ENCODE results near the gene ADCY4.
"Not testable (repeated sequence)": the region's sequence is repeated elsewhere in the genome, so short reads cannot be mapped to it uniquely, and the experiment has no call there.

The ADCY4 gene

DNA sequence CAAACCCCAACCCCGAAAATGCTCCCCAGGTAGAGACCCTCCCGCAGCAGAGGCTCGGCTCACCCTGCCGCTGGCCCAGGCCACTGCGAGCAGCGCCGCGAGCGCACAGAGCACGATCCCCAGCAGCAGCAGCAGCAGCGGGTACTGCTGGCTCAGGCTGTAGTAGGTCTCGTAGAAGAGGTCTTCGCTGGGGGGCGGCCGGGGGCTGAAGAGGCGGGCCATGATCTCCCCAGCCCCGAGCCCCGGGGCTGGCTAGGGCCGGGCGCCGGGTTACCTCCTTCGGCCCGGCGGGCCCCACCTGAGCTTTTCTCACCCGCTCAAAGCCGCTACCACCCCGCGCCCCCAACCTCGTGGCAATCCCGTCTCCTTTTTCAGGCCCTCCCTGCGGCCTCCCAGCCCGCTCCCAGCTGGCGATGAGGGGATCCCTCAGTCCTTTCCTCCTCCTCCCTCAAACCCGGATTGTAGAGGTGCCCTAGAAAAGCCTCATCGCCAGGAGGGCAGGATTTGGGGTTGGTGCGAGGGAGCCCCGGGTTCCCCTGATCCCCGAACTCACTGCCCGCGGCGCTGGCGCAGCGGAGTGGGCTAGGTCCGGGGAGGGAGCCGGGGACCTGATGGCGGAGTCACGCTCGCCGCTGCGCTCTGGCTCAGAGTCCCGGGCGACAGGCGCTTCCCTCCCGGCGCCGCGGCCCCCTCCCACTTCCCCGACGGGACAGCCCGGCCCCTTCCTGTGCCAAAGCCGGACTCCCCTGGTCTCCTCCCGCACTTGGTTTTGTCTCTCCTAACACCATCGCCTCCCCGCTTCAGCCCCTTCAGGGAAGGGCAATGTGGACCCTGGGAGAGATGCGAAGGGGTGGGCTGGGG is at the start of gene ADCY4:
TSS of gene ADCY4 (minus strand) at position 641 of the 861 bp plus-strand sequence. CDS start at position 222, 419 bp downstream.
- DNase-seq, result no peak

DNA sequence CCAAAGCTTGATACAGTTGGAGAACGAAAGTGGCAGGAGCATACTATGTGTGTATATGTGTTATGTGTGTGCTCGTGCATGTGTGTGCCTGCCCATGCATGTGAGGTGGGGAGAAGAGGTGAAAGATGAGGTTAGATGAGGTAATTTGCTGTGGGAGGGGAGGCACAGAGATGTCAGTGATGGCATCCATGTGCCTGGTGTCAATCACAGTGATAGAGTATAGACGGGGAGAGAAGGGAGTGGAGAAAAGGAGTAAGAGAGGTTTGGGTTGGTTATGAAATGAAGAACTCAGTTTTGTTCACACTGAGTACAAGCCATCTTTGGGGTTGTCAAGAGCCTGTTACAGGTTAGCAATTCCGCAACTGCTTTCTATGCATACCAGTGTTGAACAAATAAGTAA is 49.3 kb upstream of the ADCY4 start:
- no peak for DNase-seq

DNA sequence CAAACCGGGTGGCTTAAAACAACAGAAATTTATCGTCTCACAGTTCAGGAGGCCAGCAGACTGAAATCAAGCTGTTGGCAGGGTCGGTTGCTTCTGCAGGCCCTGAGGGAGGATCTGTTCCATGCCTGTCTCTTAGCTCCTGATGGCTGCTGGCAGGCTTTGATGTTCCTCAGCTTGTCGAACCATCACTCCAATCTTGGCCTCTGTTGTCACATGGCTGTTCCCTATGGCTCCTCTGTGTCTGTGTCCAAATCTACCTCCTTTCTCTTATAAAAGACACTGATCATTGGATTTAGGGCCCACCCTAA is 47.1 kb upstream of the ADCY4 start:
- no peak for DNase-seq

DNA sequence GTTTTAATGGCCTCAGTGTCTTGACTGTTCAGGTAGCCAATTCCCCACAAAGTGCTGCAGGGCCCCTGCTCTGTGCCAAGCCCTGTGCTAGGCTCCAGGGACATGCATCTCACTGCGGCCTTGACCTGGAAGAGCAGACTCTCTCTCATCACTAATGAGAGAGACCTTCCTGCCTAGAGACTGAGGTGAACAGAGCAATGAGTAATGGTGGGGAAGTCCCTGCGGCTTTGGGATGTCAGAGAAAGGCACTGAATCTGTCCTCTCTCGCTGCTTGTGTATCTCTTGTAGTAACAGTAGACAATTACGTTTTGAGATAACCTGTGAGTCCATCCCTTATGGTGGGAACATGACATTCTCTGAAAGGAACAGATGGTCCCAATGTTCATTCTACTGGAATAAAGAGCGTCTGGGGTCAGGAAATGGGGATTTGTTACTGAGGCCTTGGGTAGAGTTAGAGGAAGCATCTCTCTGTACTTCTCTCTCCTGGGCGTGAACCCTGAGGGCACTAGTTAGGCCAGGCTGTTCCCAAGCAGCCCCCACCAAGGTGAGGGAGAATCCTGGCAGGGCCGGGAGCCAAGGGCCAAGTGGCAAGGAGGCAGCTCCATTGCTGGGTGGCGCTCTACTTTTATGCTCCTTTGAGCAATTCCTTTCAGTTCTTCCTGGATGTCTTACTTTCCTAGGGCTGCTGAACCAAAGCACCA is 46.6 kb upstream of the ADCY4 start:
- DNase-seq, result no peak

DNA sequence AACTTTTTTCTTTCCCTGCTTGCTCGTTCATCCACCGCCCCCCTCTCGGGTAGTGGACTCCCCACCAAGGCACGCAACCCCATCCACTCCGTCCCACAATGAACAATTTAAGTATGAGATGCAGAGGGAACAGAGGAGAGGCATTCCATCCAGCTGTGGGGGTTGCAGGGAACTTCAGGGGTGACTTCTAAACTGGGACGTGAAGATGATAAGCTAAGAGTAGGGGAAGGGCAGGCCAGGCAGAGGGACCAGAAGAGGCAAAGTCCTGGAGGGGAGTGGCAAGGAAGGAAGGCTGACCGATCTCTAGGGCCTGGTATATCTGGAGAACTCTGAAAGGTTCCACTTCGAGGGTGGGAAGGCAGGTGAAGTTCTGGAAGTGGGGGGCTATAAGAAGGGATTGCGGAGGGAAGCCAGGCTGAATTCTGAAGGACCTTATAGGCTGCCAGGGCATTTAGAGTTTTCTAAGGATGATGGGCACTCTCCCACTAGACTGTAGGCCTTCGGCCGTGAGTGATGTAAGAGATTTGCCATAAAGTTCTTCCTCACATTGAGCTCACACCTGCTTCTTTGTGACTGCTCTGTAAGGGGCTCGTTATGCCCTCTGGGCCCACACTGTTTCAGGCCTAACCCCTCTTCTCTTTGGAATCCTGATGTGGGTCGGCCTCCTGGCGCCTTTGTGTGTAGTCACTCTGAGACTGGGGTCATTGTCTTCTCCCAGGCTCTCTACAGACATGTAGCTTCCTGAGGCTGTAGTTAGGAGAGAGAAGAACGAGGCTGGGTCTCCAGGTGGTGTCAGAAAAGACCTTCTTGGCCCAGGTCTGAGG is 45.2 kb upstream of the ADCY4 start:
- DNase-seq, result no peak

DNA sequence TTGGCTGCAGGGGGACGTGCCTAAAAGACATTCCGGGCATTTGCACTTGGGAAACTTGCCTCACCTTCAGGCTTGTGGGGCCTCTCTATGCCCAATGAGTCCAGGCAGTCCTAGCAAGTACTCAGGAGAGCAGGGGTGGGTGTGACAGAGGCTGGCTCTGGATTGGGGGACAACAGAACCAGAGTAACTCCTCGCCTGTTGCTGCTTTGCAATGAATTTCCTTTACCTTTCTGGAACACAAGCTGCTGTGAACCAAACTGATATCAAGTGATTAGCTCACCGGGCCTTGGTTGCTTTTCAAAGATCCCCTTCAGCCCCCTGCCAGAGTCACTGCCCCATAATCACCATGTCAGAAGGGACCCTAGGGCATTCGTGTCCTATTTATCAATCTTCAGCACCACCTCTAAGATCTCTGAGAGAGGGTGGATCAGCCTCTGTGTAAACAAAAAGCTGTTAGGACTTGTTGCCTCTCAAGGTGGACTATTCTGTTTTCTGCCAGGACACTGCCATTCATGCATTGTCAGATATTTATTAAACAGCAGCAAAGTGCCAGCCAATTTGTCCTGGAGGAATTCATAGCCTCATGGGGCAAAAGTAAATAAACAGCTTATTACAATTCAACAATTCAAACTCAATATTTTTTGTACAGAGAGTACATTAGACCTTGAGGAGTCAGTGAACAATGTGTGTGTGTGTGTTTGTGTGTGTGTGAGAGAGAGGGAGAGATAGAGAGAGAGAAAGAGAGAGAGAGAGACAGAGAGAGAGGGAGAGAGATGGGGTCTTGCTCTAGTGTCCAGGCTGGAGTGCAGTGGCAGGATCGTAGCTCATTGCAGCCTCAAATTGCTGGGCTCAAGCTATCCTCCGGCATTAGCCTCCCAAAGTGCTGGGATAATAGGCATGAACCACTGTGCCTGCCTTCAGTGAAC is 44.4 kb upstream of the ADCY4 start:
- DNase-seq, result no peak

DNA sequence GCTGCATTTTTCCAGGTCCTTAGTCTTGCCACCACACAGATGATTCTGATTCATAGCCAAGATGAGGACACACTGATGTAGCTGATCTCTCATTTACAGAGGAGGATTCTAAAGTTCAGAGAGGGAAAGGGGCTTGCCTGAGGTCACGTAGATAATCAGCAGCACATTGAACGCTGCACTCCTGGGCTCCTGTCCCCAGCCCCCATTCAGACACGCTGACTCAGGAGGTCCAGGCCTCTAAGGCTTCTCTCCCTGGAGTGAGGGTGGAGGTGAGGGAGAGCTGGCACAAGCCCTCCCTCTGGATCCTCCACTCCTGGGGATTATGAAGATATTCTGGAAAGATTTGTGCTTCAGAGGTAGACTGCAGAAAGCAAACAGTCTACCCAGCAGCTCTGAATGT is 43.5 kb upstream of the ADCY4 start:
- no peak for DNase-seq

DNA sequence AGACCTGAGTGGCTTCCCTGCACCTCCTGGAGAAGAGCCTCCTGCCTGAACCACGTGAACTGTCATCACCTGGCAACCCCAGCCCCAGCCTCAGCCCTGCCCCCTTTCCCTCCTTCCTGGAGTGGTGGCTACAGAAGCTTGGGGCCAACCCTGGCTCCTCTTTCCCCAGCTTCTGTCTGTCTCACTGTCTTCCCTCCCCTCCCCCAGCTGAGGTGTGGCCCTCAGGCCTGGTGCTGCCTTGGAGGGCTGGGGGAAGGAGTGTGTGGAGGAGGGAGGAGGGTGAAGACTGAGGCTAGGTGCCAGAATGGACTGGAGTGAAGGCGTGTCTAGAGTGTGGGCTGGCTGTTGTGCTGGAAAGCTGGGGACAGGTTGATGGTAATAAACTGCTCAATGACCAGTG is 42.8 kb upstream of the ADCY4 start:
- DNase-seq, result no peak

DNA sequence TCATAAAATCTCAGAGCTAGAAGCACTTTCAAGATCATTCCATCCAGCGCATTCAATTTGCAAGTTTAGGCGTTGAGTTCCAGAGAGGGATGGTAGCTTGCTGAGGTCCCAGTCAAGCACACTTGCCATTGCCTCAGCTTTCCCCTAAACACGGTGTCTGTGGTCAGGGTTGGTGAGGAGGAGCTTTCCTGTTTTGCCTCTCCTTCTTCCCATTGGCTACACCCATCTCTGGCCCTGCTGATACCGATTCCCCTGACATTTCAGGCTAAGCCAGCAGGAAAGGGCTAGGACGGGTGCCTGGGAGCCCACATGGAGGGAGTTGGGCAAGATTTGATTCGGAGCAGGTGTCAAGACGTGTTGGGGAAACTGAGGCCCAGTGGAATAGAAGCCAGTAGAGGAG is 42.3 kb upstream of the ADCY4 start:
- DNase-seq, result no peak

DNA sequence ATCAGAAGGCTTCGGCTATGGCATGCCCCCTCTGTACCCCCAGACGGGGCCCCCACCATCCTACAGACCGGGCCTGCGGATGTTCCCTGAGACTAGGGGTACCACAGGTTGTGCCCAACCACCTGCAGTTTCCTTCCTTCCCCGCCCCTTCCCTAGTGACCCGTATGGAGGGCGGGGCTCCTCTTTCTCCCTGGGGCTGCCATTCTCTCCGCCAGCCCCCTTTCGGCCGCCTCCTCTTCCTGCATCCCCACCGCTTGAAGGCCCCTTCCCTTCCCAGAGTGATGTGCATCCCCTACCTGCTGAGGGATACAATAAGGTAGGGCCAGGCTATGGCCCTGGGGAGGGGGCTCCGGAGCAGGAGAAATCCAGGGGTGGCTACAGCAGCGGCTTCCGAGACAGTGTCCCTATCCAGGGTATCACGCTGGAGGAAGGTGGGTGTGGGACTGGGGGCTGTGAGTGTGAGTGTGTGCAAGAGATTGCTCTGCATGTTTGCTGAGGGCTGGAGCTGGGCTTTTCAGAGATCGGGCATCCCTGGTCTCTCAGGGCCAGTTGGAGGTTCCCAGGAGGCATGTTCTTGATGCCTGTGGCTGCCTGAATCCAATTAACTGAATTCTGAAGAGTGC is 41.7 kb upstream of the ADCY4 start:
- no peak for DNase-seq

DNA sequence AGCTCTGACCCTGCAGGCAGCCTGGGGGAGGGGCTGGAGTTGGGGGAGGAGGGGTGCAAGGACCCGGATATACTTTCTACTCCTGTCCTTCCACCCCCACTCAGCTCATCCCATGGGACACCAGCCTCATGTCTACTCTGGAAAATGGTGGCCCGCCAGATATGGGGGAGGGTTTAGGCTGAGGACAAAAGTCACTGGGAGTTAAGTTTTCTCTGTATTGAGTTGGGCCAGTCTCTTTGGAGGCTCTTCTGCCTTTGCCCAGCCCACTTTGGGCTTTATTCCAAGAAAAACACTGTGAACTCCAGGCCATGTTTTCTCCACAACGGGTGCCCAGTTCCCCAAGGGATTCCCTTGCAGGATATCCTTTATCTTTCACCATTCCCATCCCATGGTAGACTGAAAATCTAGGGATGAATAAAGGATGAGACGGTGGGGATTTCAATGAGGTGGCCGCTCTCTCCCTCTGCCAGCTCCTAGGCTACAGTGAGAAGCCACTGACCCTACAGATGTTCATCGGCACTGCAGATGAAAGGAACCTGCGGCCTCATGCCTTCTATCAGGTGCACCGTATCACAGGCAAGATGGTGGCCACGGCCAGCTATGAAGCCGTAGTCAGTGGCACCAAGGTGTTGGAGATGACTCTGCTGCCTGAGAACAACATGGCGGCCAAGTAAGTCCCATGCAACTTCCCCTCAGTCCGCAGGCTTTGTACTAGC is 38.0 kb upstream of the ADCY4 start:
- no peak for DNase-seq

DNA sequence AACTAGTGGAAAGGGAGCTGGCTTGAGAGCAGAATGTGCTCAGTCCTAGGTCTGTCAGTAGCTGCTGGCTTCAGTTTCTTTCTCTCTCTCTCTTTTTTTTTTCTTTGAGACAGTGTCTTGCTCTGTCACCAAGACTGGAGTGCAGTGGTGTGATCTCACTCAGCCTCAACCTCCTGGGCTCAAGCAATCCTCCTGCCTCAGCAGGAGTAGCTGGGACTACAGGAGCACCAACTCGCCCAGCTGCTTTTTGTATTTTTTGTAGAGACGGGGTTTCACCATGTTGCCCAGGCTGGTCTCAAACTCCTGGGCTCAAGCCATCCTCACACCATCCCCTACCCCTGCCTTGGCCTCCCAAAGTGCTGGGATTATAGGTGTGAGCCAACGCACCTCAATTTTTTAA is 36.7 kb upstream of the ADCY4 start:
- DNase-seq, result not testable (repeated sequence)

DNA sequence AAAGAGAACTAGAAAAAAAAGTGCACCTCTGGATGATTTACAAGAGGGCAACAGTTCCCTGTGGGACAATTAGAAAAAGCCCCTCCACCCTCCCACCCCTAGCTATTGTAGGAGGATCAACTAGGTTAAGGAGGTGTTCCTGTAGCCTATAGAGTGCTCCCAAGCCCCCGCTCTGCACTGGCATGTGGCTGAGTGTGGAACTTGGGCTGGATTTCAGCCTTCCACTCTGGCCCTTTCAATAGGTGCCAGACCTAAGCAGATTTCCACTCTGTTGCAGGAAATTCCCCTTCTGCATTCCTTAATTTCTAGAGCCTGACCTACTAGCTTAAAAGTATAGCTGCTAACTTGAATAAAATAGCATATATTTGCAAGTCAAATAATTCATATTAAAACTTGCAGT is 35.9 kb upstream of the ADCY4 start:
- no peak for DNase-seq

DNA sequence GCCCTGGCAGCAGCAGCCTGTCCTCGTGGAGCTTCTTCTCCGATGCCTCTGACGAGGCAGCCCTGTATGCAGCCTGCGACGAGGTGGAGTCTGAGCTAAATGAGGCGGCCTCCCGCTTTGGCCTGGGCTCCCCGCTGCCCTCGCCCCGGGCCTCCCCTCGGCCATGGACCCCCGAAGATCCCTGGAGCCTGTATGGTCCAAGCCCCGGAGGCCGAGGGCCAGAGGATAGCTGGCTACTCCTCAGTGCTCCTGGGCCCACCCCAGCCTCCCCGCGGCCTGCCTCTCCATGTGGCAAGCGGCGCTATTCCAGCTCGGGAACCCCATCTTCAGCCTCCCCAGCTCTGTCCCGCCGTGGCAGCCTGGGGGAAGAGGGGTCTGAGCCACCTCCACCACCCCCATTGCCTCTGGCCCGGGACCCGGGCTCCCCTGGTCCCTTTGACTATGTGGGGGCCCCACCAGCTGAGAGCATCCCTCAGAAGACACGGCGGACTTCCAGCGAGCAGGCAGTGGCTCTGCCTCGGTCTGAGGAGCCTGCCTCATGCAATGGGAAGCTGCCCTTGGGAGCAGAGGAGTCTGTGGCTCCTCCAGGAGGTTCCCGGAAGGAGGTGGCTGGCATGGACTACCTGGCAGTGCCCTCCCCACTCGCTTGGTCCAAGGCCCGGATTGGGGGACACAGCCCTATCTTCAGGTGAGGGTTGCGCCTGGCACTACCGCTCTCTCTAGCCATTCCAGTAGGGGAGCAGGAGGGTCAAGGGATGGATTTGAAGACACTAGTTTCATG is 35.2 kb upstream of the ADCY4 start:
- no peak for DNase-seq

DNA sequence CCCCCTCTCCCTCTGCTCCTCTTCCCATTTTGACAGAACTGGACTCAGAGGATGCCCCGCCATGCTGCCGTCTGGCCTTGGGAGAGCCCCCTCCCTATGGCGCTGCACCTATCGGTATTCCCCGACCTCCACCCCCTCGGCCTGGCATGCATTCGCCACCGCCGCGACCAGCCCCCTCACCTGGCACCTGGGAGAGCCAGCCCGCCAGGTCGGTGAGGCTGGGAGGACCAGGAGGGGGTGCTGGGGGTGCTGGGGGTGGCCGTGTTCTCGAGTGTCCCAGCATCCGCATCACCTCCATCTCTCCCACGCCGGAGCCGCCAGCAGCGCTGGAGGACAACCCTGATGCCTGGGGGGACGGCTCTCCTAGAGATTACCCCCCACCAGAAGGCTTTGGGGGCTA is 34.6 kb upstream of the ADCY4 start:
- no peak for DNase-seq

DNA sequence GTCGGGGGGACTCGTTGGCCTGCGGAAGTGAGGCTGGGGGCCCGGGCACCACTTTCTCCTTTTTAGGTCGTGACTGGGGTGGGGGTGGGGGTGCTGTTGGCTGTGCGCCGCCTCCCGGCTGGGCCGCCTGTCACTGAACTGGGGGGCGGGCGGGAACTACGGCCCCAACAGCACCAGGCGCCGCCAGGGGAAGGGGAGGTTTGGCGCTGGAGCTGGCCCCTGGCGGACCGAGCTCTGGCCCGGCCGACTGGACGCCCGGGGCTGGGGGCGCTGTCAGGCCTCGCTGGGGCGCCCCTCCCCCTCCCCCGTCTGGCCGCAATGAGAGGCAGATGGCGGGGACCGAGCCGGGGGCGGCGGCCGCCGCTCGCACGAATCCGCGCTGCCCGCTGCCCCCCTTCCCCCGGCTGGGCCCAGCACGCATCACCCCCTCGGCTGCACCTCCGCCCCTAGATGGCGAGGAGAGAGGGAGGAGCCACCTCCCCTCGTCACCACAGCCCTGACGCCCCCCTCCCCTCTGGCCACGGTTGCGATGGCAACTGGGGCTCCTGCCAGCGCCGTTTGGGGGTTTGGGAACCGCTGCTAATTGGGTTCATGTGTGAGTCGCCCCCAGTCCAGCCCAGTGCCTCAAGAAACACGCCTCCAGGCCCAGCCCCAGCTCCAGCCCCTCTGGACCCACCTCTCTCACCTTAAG is 33.8 kb upstream of the ADCY4 start:
- no peak for DNase-seq

DNA sequence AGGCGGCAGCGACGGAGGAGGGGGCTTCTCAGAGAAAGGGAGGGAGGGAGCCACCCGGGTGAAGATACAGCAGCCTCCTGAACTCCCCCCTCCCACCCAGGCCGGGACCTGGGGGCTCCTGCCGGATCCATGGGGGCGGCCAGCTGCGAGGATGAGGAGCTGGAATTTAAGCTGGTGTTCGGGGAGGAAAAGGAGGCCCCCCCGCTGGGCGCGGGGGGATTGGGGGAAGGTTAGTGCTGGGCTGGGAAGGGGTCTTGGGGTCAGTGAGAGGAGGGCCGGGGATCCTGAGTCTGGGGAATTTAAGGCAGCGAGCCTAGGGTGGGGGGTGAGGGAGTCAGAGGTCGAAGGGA is 33.3 kb upstream of the ADCY4 start:
- DNase-seq, result no peak

DNA sequence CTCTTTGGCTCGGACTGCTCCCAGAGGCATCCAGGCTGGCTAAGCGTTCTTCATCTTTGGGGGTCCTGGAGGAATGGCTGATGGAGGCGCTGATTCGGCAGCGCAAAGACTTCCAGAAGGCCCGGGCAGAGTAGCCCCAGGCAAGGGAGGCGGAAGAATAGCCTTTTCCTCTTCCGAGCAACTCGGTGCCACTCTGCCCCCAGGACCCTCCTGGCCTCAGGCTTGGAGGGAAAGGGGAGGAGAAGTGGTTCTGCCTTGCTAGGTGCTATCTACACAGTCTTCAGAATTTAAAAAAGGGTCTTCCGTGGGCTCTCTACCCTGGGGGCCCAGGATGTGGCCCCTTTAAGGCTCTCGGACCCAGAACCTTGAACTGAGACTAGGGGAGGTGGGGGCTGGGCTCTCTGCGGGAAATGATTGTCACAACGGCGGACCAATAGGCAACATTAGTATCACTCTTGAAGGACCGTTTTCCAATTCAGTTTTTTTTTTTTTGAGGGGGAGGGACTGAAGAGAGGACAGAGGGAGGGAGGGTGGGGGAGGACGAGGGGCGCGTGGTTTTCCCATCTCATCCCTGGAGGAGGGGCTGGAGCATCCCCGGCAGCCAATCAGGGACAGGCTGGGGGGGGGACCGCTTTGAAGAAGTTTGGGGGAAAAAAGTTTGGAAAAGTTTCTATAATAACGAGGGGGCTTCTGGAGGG is 32.8 kb upstream of the ADCY4 start, which contains the start of gene NFATC4:
TSS of gene NFATC4 (plus strand) at position 671 of the 698 bp plus-strand sequence. CDS start 157 bp downstream, outside the sequence.
- DNase-seq, result no peak
